Parathyroid adenoma (tissue), 2 donors: ENCODE results near the gene CSTPP1.
"Not testable (repeated sequence)": the region's sequence is repeated elsewhere in the genome, so short reads cannot be mapped to it uniquely, and the experiment has no call there.

Experiments
- H2AFZ ChIP-seq: fragments of 300-600 bp; sonication (generic); one replicate; pipeline ENCODE4 v1.7.0; 2017; ENCODE audit warnings: antibody characterized with exemption, mild to moderate bottlenecking
- H3K27ac ChIP-seq: fragments of 300-600 bp; sonication (generic); one replicate; pipeline ENCODE4 v1.7.0; 2017
- H3K27me3 ChIP-seq: fragments of 300-600 bp; sonication (generic); one replicate; pipeline ENCODE4 v1.7.0; 2017; ENCODE audit warnings: low read length; ENCODE audit not compliant: control insufficient read depth, insufficient read depth
- H3K36me3 ChIP-seq: fragments of 300-600 bp; sonication (generic); one replicate; pipeline ENCODE4 v1.7.0; 2017; ENCODE audit warnings: low read length; ENCODE audit not compliant: control insufficient read depth, insufficient read depth
- H3K4me1 ChIP-seq: fragments of 300-600 bp; sonication (generic); one replicate; pipeline ENCODE4 v1.7.0; 2017; ENCODE audit warnings: control low read depth
- H3K4me2 ChIP-seq: fragments of 300-600 bp; sonication (generic); one replicate; pipeline ENCODE4 v1.7.0; 2017; ENCODE audit warnings: low read length
- H3K4me3 ChIP-seq: fragments of 300-600 bp; sonication (generic); one replicate; pipeline ENCODE4 v1.7.0; 2017; ENCODE audit warnings: low read depth, low read length
- H3K79me2 ChIP-seq: fragments of 300-600 bp; sonication (generic); one replicate; pipeline ENCODE4 v1.7.0; 2017; ENCODE audit warnings: control low read depth
- H3K9ac ChIP-seq: fragments of 300-600 bp; sonication (generic); one replicate; pipeline ENCODE4 v1.7.0; 2017; ENCODE audit warnings: mild to moderate bottlenecking
- H3K9me3 ChIP-seq: fragments of 300-600 bp; sonication (generic); one replicate; pipeline ENCODE4 v1.7.0; 2017; ENCODE audit warnings: low read length; ENCODE audit not compliant: control insufficient read depth
- TF ChIP-seq, protein P1 (sequence below): fragments of 300-600 bp; sonication (generic); IDR thresholded peaks from one replicate; pipeline ENCODE4 v1.7.0; 2017; ENCODE audit warnings: antibody characterized with exemption, mild to moderate bottlenecking
- donor health status: primary hyperparathyroidism.

CSTPP1 gene

DNA sequence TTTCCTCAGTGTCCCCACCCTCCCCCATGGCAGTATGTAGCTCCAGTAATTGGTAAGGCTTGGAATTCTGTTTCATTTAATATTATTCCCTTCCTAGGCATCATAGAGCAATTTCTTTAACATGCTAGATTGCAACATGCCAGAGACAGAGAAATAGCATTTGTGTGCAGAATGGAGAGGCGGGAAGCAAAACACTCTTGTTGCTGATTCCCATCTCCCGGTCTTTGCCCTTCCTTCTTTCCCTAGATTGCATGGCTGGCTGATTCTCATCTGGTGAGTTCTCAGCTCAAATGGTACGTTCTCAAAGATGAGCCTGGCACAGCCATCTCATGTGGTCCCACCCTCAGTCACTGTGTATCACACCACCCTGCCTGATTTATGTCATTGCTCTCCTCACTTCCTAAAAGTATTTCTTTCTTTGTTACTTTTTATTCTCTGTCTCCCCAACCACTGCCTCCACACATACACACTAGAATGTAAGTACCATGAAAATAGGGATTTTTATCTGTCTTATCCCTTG is 173.2 kb downstream of the CSTPP1 start:
- no peak overlapping the region for H3K4me2 ChIP-seq
- no peak overlapping the region for H2AFZ ChIP-seq
- TF ChIP-seq, protein P1, sequence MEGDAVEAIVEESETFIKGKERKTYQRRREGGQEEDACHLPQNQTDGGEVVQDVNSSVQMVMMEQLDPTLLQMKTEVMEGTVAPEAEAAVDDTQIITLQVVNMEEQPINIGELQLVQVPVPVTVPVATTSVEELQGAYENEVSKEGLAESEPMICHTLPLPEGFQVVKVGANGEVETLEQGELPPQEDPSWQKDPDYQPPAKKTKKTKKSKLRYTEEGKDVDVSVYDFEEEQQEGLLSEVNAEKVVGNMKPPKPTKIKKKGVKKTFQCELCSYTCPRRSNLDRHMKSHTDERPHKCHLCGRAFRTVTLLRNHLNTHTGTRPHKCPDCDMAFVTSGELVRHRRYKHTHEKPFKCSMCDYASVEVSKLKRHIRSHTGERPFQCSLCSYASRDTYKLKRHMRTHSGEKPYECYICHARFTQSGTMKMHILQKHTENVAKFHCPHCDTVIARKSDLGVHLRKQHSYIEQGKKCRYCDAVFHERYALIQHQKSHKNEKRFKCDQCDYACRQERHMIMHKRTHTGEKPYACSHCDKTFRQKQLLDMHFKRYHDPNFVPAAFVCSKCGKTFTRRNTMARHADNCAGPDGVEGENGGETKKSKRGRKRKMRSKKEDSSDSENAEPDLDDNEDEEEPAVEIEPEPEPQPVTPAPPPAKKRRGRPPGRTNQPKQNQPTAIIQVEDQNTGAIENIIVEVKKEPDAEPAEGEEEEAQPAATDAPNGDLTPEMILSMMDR, result no peak
- no peaks in the 10 kb centered on the region for H3K9me3 ChIP-seq
- H3K9ac ChIP-seq, result no peak overlapping the region
- H3K36me3 ChIP-seq, result no peaks in the 10 kb centered on the region
- no peaks in the 10 kb centered on the region for H3K27me3 ChIP-seq
- no peaks in the 10 kb centered on the region for H3K79me2 ChIP-seq
- no peak overlapping the region for H3K4me3 ChIP-seq
- H3K27ac ChIP-seq, result no peak overlapping the region
- H3K4me1 ChIP-seq, result no peaks in the 10 kb centered on the region

DNA sequence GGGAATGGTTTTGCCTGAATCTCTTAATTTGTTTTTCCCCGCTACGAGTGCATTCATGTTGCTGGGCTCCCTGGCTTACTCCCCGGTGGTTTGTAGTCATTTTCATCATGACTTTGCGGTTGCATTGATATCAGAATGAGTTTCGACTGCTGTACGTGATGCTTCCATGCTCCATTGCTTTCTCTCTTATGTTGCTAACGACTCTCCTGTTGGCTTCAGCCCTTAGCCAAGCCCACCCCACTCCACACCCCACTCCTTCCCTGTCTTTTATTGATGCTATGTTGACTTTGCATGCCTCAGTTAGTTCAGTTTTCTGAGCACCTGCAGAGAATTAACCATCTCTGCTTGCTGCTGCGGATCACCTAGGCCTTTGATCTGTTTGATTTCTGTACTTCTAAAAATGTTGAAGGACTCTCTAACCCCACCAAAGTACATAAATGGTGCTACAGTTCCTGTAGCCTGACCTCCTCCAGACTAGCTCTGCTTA is 174.8 kb downstream of the CSTPP1 start:
- no peaks in the 10 kb centered on the region for H3K27me3 ChIP-seq
- TF ChIP-seq, protein P1, result no peak
- H2AFZ ChIP-seq, result no peak overlapping the region
- H3K36me3 ChIP-seq, result no peaks in the 10 kb centered on the region
- no peaks in the 10 kb centered on the region for H3K9me3 ChIP-seq
- H3K27ac ChIP-seq, result no peak overlapping the region
- H3K4me2 ChIP-seq, result no peak overlapping the region
- no peaks in the 10 kb centered on the region for H3K4me1 ChIP-seq
- no peaks in the 10 kb centered on the region for H3K79me2 ChIP-seq
- H3K4me3 ChIP-seq, result no peak overlapping the region
- no peak overlapping the region for H3K9ac ChIP-seq

DNA sequence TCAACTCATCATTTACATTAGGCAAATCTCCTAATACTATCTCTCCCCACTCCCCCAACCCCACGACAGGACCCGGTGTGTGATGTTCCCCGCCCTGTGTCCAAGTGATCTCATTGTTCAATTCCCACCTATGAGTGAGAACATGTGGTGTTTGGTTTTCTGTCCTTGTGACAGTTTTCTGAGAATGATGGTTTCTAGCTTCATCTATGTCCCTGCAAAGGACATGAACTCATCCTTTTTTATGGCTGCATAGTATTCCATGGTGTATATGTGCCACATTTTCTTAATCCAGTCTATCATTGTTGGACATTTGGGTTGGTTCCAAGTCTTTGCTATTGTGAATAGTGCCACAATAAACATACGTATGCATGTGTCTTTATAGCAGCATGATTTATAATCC is 176.4 kb downstream of the CSTPP1 start:
- not testable (repeated sequence) for H3K4me1 ChIP-seq, H3K27me3 ChIP-seq, H3K36me3 ChIP-seq, H3K9me3 ChIP-seq, H3K4me3 ChIP-seq, H2AFZ ChIP-seq, H3K4me2 ChIP-seq, H3K27ac ChIP-seq, H3K79me2 ChIP-seq, H3K9ac ChIP-seq

DNA sequence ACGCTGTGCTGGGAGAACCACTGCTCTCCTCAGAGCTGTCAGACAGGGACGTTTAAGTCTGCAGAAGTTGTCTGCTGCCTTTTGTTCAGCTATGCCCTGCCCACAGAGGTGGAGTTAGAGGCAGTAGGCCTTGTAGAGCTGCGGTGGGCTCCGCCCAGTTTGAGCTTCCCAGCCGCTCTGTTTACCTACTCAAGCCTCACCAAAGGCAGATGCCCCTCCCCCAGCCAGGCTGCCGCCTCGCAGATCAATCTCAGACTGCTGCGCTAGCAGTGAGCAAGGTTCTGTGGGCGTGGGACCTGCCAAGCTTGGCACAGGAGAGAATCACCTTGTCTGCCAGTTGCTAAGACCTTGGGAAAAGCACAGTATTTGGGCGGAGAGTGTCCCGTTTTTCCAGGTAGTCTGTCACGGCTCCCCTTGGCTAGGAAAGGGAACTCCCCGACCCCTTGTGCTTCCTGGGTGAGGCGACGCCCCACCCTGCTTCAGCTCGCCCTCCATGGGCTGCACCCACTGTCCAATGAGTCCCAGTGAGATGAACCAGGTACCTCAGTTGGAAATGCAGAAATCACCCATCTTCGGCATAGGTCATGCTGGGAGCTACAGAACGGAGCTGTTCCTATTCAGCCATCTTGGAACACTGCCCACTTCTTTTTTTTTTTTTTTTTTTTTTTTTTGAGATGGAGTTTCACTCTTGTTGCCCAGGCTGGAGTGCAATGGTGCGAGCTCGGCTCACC is 182.6 kb downstream of the CSTPP1 start:
- H3K27ac ChIP-seq, result peak overlapping the region; percentile 63
- not testable (repeated sequence) for H3K9ac ChIP-seq

GRCh38 chr11:47121056-47121455 is 184.5 kb downstream of the CSTPP1 start:
- Histone ChIP-seq H3K4me3 (no peak overlapping the region), H3K9me3 (no peaks in the 10 kb centered on the region), H3K36me3 (no peaks in the 10 kb centered on the region), H3K27ac (no peak overlapping the region), H2AFZ (no peak overlapping the region), H3K79me2 (no peaks in the 10 kb centered on the region), H3K9ac (no peak overlapping the region), H3K4me2 (no peak overlapping the region), H3K27me3 (no peaks in the 10 kb centered on the region), H3K4me1 (no peaks in the 10 kb centered on the region)
- TF ChIP-seq, protein P1, result no peak

More for the DNA sequence above, 182.6 kb downstream of the CSTPP1 start:
- not testable (repeated sequence) for H3K4me2 ChIP-seq, H3K27me3 ChIP-seq, H3K36me3 ChIP-seq, H3K4me3 ChIP-seq, H3K79me2 ChIP-seq, H3K9me3 ChIP-seq, H3K4me1 ChIP-seq
- peak overlapping the region; percentile 69 for H2AFZ ChIP-seq
